Liver (tissue), 9 donors: ENCODE data around the gene RSKR. TPM values are rescaled to one million over a fixed set of nuclear protein-coding genes. Genes with fewer than 3 reads are reported as not detected.

ENCODE experiments used
- DNase-seq: peaks from one replicate; pipeline ENCODE4 v3.0.0-alpha.2; 2017; ENCODE audit warnings: low spot score
- H3K27ac ChIP-seq, 2 donors: one replicate each; pipeline ENCODE4 v1.7.0; 2013; ENCODE audit warnings: inconsistent platforms in 2 of 2, low read length in 2 of 2, control low read depth in 1 of 2, low read depth in 1 of 2, mild to moderate bottlenecking in 1 of 2
- H3K27me3 ChIP-seq, 4 donors: one replicate each; pipeline versions ENCODE4 v1.6.1 to v1.7.0; 2013; ENCODE audit warnings: low read length in 3 of 4, inconsistent platforms in 1 of 4, mild to moderate bottlenecking in 1 of 4, moderate library complexity in 1 of 4; ENCODE audit not compliant: control insufficient read depth in 4 of 4, insufficient read depth in 4 of 4
- H3K36me3 ChIP-seq, 4 donors: one replicate each; pipeline versions ENCODE4 v1.6.1 to v1.7.0; 2013; ENCODE audit warnings: low read length in 3 of 4, mild to moderate bottlenecking in 3 of 4, low read depth in 1 of 4, moderate library complexity in 1 of 4; ENCODE audit not compliant: control insufficient read depth in 4 of 4, insufficient read depth in 3 of 4
- H3K4me1 ChIP-seq, 4 donors: one replicate each; pipeline versions ENCODE4 v1.6.1 to v1.7.0; 2013; ENCODE audit warnings: low read length in 3 of 4, mild to moderate bottlenecking in 3 of 4, moderate library complexity in 1 of 4; ENCODE audit not compliant: control insufficient read depth in 4 of 4, insufficient read depth in 4 of 4
- H3K4me3 ChIP-seq, 3 donors: one replicate each; pipeline versions ENCODE4 v1.6.1 to v1.7.0; 2013; ENCODE audit warnings: low read length in 3 of 3, control low read depth in 1 of 3, low read depth in 1 of 3, mild to moderate bottlenecking in 1 of 3
- H3K9ac ChIP-seq, 2 donors: one replicate each; pipeline ENCODE4 v1.7.0; 2013; ENCODE audit warnings: low read length in 2 of 2, mild to moderate bottlenecking in 2 of 2, moderate library complexity in 2 of 2, control low read depth in 1 of 2, low read depth in 1 of 2
- H3K9me3 ChIP-seq, 4 donors: one replicate each; pipeline versions ENCODE4 v1.6.1 to v1.7.0; 2013; ENCODE audit warnings: low read length in 3 of 4; ENCODE audit not compliant: control insufficient read depth in 4 of 4
- EGR1 ChIP-seq, 2 donors: IDR thresholded peaks; 2 replicates each; pipeline ENCODE4 v1.6.1; 2016 to 2018; ENCODE audit warnings: antibody characterized with exemption in 2 of 2, low read depth in 2 of 2
- FOXA1 ChIP-seq: IDR thresholded peaks from 2 replicates; pipeline ENCODE4 v1.6.1; 2016; ENCODE audit warnings: antibody characterized with exemption
- FOXA2 ChIP-seq: IDR thresholded peaks from 2 replicates; pipeline ENCODE4 v1.6.1; 2016; ENCODE audit warnings: antibody characterized with exemption
- GABPA ChIP-seq, 2 donors: IDR thresholded peaks in 1 of 2; conservative IDR thresholded peaks in 1 of 2; 2 replicates each; pipeline ENCODE4 v1.6.1; 2016; ENCODE audit warnings: antibody characterized with exemption in 2 of 2, mild to moderate bottlenecking in 1 of 2, moderate library complexity in 1 of 2
- HNF4A ChIP-seq, 2 donors: conservative IDR thresholded peaks; 2 replicates each; pipeline ENCODE4 v1.6.1; 2016; ENCODE audit warnings: antibody characterized with exemption in 2 of 2, mild to moderate bottlenecking in 2 of 2
- HNF4G ChIP-seq: IDR thresholded peaks from 2 replicates; pipeline ENCODE4 v1.6.1; 2016; ENCODE audit warnings: antibody characterized with exemption
- JUND ChIP-seq, 2 donors: IDR thresholded peaks; 2 replicates each; pipeline ENCODE4 v1.6.1; 2016; ENCODE audit warnings: antibody characterized with exemption in 2 of 2
- NR2F2 ChIP-seq: IDR thresholded peaks from 2 replicates; pipeline ENCODE4 v1.6.1; 2016; ENCODE audit warnings: antibody characterized with exemption
- RAD21 ChIP-seq, 2 donors: IDR thresholded peaks; 2 replicates each; pipeline ENCODE4 v1.6.1; 2016; ENCODE audit warnings: antibody characterized with exemption in 2 of 2, mild to moderate bottlenecking in 2 of 2
- RXRA ChIP-seq, 2 donors: IDR thresholded peaks; 2 replicates each; pipeline ENCODE4 v1.6.1; 2017 to 2018; ENCODE audit warnings: antibody characterized with exemption in 2 of 2, mild to moderate bottlenecking in 1 of 2
- SP1 ChIP-seq: IDR thresholded peaks from 2 replicates; pipeline ENCODE4 v1.6.1; 2018; ENCODE audit warnings: antibody characterized with exemption, mild to moderate bottlenecking
- TAF1 ChIP-seq: conservative IDR thresholded peaks from 2 replicates; pipeline ENCODE4 v1.6.1; 2016; ENCODE audit warnings: antibody characterized with exemption, mild to moderate bottlenecking
- YY1 ChIP-seq: IDR thresholded peaks from 2 replicates; pipeline ENCODE4 v1.6.1; 2016; ENCODE audit warnings: antibody characterized with exemption, mild to moderate bottlenecking
- WGBS: extraction: QIAGEN DNeasy Blood & Tissue Kit; methylation state at CpG from one replicate; pipeline ENCODE4 v1.1.7; 2013; 5-methylcytosine and 5-hydroxymethylcytosine counted together
- polyA plus RNA-seq, 2 donors: library from polyadenylated mRNA; stranded (reverse) in 1 of 2; unstranded in 1 of 2; fragments of 200-250 nt in 1 of 2; fragments of >200 nt in 1 of 2; fragmentation: Nextera tagmentation in 1 of 2; extraction: Ambion mirVana in 1 of 2; gene quantifications; one replicate each; pipeline versions ENCODE4 v1.2.1 to v1.2.3, GENCODE V29; 2013 to 2015
- total RNA-seq, 2 donors: library from RNA; depleted of rRNA; stranded (reverse); fragments of >200 nt; gene quantifications; one replicate each; pipeline ENCODE4 v1.2.3, GENCODE V29; 2014
- TF ChIP-seq, protein P1 (sequence below): IDR thresholded peaks from 2 replicates; pipeline ENCODE4 v1.6.1; 2016; ENCODE audit warnings: antibody characterized with exemption
- TF ChIP-seq, protein P2 (sequence below): IDR thresholded peaks from 2 replicates; pipeline ENCODE4 v1.6.1; 2016; ENCODE audit warnings: antibody characterized with exemption, mild to moderate bottlenecking
- TF ChIP-seq, protein P3 (sequence below): fragments of 150-350 bp; IDR thresholded peaks from 2 replicates; pipeline ENCODE4 v1.5.1; 2017; ENCODE audit warnings: improper control_type of control experiment, low read depth, low read length; ENCODE audit not compliant: missing input control
- TF ChIP-seq, protein P4 (sequence below): IDR thresholded peaks from 2 replicates; pipeline ENCODE4 v1.6.1; 2016; ENCODE audit warnings: antibody characterized with exemption
- TF ChIP-seq, protein P5 (sequence below): IDR thresholded peaks from 2 replicates; pipeline ENCODE4 v1.6.1; 2016; ENCODE audit warnings: antibody characterized with exemption
- donor health status: healthy.
- donor health status: healthy.
- donor health status: healthy.
- donor health status: healthy.
- donor health status: healthy.

RSKR gene
- total and polyA plus RNA-seq, 4 donors: 0.63 to 14.5 (median 1.2) TPM

DNA sequence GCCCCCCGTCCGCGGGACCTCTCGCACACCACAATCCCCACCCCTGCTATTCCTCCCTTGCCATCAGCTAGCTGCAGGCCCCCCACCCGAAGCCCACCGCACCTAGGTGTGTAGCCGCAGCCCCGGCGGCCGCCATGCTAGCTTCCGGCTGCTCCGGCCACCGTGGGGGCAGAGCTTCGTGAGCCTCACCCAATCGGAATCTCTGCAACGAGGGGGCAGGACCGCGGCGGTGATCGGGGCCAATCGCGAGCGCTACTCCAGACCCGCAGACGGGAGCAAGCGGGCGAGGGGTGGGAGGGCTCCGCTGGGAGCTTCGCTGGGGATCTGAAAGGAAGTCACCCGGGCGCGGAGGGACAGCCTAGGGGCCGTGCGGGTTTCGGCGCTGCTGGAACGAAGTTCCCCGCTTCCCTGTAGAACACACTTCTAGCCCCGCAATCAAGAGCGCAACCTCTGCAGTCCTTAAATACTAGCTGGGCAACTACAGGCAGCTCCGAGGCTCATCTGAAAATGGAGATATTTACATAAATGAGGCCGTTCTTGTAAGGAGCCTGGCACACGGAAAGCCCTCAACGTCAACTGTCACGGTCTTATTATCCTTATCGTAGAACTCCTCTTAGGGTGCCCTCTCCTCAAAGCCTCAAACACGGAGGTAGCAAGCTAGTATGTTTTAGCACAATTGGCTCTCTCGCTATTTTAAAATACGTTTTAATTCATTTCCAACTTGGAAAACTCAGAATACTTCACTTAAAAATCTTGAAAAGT is 42.4 kb downstream of the RSKR start, which contains the start of gene PIGS:
Gene PIGS (minus strand): TSS at position 164 of the 762 bp plus-strand sequence. CDS start 28 bp downstream, at position 136.
- Histone ChIP-seq H3K27ac (peak within 1 kb of the TSS; percentile 72 to 89), H3K27me3 (no peaks in the 10 kb centered on the region), H3K4me1 (peaks cover 10 to 29% (median 23%) of the 10 kb centered on the region in 4 donors), H3K36me3 (peaks cover 0 to 4% (median 2%) of the 10 kb centered on the region in 4 donors), H3K4me3 (peak within 1 kb of the TSS; percentile 90 to 99 (median 91)), H3K9ac (peak within 1 kb of the TSS; percentile 82 to 86), H3K9me3 (no peaks in the 10 kb centered on the region)
- DNase-seq: peak; percentile 92
- WGBS: 1% methylated on average over 49 of the region's 49 CpGs
- TF ChIP-seq, protein P1, sequence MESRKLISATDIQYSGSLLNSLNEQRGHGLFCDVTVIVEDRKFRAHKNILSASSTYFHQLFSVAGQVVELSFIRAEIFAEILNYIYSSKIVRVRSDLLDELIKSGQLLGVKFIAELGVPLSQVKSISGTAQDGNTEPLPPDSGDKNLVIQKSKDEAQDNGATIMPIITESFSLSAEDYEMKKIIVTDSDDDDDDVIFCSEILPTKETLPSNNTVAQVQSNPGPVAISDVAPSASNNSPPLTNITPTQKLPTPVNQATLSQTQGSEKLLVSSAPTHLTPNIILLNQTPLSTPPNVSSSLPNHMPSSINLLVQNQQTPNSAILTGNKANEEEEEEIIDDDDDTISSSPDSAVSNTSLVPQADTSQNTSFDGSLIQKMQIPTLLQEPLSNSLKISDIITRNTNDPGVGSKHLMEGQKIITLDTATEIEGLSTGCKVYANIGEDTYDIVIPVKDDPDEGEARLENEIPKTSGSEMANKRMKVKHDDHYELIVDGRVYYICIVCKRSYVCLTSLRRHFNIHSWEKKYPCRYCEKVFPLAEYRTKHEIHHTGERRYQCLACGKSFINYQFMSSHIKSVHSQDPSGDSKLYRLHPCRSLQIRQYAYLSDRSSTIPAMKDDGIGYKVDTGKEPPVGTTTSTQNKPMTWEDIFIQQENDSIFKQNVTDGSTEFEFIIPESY: no peak
- TF ChIP-seq, protein P2, sequence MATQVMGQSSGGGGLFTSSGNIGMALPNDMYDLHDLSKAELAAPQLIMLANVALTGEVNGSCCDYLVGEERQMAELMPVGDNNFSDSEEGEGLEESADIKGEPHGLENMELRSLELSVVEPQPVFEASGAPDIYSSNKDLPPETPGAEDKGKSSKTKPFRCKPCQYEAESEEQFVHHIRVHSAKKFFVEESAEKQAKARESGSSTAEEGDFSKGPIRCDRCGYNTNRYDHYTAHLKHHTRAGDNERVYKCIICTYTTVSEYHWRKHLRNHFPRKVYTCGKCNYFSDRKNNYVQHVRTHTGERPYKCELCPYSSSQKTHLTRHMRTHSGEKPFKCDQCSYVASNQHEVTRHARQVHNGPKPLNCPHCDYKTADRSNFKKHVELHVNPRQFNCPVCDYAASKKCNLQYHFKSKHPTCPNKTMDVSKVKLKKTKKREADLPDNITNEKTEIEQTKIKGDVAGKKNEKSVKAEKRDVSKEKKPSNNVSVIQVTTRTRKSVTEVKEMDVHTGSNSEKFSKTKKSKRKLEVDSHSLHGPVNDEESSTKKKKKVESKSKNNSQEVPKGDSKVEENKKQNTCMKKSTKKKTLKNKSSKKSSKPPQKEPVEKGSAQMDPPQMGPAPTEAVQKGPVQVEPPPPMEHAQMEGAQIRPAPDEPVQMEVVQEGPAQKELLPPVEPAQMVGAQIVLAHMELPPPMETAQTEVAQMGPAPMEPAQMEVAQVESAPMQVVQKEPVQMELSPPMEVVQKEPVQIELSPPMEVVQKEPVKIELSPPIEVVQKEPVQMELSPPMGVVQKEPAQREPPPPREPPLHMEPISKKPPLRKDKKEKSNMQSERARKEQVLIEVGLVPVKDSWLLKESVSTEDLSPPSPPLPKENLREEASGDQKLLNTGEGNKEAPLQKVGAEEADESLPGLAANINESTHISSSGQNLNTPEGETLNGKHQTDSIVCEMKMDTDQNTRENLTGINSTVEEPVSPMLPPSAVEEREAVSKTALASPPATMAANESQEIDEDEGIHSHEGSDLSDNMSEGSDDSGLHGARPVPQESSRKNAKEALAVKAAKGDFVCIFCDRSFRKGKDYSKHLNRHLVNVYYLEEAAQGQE: no peak
- TF ChIP-seq, protein P3, sequence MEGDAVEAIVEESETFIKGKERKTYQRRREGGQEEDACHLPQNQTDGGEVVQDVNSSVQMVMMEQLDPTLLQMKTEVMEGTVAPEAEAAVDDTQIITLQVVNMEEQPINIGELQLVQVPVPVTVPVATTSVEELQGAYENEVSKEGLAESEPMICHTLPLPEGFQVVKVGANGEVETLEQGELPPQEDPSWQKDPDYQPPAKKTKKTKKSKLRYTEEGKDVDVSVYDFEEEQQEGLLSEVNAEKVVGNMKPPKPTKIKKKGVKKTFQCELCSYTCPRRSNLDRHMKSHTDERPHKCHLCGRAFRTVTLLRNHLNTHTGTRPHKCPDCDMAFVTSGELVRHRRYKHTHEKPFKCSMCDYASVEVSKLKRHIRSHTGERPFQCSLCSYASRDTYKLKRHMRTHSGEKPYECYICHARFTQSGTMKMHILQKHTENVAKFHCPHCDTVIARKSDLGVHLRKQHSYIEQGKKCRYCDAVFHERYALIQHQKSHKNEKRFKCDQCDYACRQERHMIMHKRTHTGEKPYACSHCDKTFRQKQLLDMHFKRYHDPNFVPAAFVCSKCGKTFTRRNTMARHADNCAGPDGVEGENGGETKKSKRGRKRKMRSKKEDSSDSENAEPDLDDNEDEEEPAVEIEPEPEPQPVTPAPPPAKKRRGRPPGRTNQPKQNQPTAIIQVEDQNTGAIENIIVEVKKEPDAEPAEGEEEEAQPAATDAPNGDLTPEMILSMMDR: no peak
- no peak for TF ChIP-seq EGR1 (IDR thresholded peaks at IDR 0.05; ENCODE audit: low read depth in 2 of 2)
- TF ChIP-seq JUND (IDR thresholded peaks at IDR 0.05): no peak
- TF ChIP-seq RAD21 (IDR thresholded peaks at IDR 0.05): peak in 1 of 2 donors; percentile 37
- TF ChIP-seq, protein P4, sequence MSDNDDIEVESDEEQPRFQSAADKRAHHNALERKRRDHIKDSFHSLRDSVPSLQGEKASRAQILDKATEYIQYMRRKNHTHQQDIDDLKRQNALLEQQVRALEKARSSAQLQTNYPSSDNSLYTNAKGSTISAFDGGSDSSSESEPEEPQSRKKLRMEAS: peak; percentile 30
- TF ChIP-seq HNF4G: no peak
- TF ChIP-seq GABPA (IDR thresholded peaks at IDR 0.05 in 1 of 2, conservative IDR thresholded peaks at IDR 0.05 in 1 of 2): peak in 1 of 2 donors; percentile 67
- TF ChIP-seq TAF1: peak; percentile 73
- TF ChIP-seq, protein P5, sequence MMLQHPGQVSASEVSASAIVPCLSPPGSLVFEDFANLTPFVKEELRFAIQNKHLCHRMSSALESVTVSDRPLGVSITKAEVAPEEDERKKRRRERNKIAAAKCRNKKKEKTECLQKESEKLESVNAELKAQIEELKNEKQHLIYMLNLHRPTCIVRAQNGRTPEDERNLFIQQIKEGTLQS: no peak
- TF ChIP-seq FOXA1: no peak
- peak; percentile 72 for TF ChIP-seq SP1
- TF ChIP-seq YY1: peak; percentile 97
- TF ChIP-seq HNF4A (conservative IDR thresholded peaks at IDR 0.05): peak in 1 of 2 donors; percentile 26
- TF ChIP-seq RXRA (IDR thresholded peaks at IDR 0.05): peak in 1 of 2 donors; percentile 29
- no peak for TF ChIP-seq NR2F2
- TF ChIP-seq FOXA2: no peak
